CD4-positive, alpha-beta T cell treated with Interleukin-15 for 1 hour (primary cell): ENCODE measurements around the gene HARBI1.

Experiments used
- DNase-seq: peaks from one replicate; pipeline ENCODE4 v3.0.0-alpha.2; 2020

HARBI1 gene, protein sequence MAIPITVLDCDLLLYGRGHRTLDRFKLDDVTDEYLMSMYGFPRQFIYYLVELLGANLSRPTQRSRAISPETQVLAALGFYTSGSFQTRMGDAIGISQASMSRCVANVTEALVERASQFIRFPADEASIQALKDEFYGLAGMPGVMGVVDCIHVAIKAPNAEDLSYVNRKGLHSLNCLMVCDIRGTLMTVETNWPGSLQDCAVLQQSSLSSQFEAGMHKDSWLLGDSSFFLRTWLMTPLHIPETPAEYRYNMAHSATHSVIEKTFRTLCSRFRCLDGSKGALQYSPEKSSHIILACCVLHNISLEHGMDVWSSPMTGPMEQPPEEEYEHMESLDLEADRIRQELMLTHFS

DNA sequence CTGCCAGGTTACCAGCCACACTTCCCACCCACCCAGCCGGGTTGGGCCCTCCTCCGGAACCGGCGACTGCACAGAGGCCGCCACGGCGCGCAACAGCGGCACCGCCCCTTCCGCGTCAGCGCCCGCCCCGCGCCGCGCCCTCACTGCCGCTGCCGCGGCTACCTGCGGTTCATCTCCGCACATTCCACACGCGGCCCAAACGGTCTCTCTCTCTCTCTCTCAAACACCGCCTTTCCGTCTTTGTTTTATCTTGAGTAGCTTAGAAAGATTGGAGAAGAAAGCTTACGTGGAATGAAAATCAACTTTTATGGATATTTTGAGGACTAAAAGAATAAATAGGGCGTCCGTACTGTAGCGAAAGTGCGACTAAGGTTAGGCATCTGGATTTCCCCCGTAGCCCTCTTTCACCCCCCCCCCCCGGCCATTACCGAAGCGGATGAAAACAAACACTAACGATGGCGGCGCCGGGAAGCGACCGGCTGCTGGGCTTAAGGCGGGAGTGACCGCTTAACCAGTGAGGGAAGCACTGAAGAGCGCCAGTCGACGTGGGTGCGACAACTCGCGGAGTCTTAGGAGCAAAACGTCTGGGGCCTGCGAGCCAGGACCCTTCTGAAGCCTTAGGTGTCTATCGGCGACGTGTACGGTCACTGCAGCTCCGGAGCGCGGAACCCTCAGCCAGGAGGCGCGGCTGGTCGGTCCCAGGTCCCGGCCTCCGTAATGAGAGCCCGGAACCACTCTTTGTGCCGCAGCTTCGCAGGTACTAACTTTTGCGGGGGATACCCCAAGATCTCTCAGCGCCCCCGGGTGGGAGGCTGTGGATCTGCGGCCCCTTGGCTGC, at the start of gene HARBI1, which contains the start of gene ATG13:
HARBI1 (minus strand) TSS at position 94 of the 838 bp plus-strand sequence. CDS start 990 bp downstream, outside the sequence.
ATG13 (plus strand) TSS at position 420 of the 838 bp plus-strand sequence. CDS start 26,739 bp downstream, outside the sequence.
- DNase-seq: peak; percentile 92

DNA sequence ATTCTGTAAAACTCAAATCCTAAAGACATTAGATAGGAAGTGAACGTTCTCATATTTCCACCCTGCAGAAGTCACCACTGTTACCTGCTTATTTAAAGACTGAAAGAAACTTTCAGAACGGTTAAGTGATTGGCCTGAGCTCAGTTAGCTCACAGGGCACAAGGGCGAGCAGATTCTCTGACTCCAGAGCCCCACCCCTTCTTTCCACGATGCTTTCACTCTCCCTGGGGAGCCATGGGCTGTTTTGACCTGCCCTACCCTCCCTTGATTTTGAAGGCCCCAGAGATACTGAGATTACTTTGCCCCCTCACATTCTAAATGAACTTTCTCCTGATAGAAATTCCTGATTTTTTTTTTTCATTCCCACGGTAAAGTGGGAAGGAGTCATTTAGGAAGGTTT, 49.5 kb upstream of the HARBI1 start:
- DNase-seq: no peak

DNA sequence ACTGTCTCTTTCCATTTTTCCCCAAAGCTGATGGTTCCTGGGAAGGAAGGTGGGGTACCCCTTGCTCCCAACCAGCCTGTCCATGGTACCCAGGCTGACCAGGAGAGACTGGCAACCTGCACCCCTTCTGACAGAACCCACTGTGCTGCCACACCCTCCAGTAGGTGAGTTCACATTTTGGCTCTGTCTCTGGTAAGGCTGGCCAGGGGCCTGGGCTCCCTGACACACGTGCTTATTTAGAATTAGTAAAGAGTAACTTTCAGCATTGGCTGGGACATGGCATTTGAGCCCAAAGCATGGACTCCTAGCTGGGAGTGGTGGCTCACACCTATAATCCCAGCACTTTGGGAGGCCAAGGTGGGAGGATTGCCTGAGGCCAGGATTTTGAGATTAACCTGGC, 48.3 kb upstream of the HARBI1 start:
- DNase-seq: no peak

DNA sequence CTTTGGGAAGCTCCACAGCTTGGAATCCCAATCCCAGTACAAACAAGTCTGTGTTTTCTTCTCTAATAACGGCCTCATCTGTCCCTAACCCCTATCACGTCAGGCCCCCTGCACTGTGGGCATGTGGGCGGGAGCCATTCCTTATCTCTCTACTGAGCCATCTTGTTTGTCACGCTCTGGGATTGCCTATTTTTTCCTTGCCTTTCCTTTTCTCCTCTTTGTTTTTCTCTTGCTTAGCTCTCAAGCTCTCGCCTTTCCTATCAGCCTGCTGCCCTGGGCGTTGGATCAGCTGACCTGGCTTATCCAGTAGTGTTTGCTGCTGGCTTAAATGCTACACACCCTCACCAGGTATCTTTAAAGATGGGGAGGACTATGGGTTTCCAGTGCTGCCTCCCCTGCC, 47.6 kb upstream of the HARBI1 start:
- no peak for DNase-seq

DNA sequence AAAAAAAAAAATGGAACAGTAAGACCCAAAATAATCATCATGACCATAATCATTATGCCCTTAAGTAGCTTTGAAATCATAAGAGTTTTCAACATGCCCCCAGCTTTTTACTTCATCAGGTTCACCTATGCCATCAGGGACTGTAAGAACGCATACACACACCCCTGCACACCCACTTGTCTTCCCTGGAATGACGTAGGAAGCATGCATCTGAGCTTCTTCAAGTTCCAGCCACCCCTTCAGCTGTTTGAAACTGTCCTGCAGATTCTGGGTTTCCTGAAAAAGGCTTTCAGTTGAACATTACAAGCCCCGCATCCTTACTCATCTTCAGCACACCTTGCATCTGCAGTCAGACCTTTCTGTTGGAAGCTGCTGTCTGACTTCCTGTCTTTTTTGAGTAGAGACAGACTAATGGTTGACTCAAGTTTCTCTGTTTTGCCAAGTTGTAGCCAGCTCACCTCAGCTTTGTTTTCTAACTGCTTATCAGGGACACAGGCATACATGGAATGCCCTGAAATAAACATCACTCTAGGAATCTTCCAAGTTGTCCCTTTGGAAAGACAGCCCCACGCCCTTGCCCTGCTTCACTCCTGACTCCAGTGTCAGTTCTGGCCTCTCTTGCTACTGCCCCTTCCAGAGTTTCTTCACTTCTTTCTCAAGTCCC, 46.4 kb upstream of the HARBI1 start:
- no peak for DNase-seq

DNA sequence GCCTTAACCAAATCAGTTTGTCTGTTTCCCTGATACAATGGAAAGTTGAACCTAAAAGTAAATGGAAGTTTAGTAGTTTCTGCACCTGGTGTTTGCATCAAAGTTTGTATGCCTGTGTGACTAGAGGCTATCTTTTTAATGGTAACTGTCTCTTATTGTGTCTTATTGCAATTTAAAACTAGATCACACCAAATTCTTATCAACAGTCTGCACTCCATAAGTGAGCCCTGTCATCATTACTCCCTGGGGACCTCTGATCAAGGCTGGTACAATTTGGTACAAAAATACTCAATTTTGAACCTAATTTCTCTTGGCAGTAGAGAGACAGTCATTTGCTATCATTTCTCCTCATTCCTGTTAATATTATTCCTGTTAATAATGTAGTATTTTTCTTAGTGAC, 45.3 kb upstream of the HARBI1 start:
- DNase-seq: no peak

DNA sequence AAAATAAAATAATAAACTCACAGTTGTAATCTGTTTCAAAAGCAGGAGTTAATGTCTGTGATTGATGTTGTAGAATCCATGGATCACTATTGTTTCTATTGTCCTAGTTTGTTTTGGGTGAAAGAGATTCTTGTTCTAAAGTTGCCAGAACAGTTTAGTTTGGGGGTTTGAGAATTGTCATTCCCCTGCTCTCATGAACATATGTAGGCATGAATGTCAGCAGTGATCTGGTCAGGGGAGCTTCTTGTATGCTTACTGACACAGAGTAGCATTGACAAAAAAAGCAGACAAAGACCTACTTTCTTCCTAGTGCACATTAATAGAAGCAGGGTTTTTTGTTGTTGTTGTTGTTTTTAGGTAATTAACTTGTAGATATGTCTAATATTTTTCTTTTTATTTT, 44.8 kb upstream of the HARBI1 start:
- DNase-seq: no peak

DNA sequence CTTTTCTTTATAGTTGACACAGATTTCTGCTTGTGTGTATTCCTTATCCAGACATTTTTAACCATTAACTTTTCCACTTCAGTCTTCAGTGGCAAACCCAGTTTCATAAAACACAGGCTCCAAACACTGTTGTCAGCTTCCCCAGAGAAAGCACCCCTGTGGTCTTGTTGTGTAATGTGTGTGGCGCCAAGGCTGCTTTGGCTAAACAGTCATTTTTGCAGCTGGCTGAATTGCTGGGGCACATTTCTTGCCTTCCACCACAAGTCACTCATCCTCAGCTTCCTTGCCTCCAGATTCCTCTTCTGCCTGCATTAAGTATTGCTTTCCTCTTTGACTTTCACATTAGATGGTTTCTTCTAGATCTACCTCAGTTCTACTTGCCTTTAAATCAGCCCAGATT, 42.9 kb upstream of the HARBI1 start:
- DNase-seq: no peak

DNA sequence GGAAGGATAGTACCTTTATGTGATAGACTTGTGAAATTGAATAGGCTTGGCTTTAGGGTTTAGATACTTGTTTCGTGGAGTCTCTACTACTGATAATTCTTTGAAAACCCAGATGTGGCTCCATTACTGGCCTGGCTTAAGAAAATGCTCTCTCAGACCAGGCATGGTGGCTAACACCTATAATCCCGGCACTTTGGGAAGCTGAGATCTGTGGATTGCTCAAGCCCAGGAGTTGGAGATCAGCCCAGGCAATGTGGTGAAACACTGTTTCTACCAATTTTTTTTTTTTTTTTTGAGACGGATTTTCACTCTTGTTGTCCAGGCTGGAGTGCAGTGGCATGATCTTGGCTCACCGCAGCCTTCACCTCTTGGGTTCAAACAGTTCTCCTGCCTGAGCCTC, 41.2 kb upstream of the HARBI1 start:
- no peak for DNase-seq

DNA sequence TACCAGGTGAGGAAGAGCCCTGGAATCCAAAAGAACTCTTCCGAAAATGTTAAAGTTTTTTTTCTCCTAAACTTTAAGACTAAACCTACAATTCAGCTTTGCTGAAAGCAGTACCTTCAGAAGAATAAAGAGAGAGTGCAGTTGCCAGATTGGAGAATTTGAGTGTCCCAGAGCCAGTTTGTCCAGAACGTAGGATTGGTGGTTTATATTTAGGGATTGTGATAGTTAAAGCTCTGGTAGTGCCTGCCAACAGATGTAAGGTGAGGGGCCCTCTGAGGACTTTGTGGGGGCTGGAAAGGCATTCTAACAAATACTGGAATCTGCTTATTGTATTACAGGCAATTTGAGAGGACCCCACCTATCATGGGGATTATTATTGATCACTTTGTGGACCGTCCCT, 40.2 kb upstream of the HARBI1 start:
- DNase-seq: no peak

DNA sequence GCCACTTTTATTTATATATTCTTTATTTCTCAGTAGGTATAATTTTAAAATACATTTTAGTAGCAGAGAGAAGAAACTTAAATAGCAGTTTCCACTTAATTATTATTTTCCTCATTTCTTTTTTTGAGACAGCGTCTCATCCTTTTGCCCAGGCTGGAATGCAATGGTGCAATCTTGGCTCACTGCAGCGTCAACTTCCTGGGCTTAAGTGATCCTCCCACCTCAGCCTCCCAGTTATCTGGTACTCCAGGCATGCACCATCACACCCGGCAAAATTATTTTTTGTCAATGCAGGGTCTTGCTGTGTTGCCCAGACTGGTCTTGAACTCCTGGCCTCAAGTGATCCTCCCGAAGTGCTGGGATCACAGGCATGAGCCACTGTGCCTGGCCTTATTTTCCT, 38.6 kb upstream of the HARBI1 start:
- no peak for DNase-seq

DNA sequence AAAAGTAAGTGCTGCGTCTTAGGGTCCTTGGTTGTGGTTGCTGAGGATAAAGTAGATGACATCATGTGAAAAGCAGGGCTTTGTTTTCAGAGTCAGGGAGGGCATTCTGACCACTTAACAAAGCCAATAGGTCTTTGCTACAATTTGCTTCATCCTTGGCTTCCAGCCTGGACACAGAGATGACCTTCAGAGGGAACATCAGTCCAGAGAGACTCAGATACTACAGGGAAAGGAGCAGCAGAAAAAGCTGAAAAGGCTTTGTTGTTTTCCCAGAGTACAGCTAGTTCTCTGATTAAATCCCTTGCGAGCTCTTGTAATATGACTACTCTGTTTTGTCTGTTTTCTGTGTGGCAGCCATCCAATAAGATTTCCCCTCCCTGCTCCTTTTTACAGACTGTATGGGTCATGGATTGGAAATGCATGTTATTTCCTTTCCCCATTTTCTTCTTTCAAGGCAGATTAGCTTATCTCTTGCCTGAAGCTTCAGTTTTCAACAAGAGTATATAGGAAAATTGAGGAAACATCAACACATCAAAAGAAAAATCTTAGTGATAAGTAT, 32.2 kb upstream of the HARBI1 start:
- no peak for DNase-seq

DNA sequence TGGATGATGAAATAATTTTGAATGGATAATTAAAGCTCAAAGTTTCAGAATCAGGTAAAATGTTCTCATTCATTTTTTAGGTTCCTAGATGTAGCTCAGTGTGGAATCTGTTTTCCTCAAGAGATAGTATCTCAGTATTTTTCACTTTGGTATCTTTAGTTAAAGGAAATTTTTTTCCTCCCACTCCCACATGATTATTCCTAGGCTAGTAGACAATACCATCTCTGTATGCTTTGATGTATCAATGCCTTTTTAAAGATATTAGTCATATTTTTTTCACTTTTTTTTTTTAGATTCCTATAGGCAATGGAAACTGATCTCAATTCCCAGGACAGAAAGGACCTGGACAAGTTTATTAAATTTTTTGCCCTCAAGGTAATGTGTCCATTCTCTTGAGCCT, 27.0 kb upstream of the HARBI1 start:
- no peak for DNase-seq

DNA sequence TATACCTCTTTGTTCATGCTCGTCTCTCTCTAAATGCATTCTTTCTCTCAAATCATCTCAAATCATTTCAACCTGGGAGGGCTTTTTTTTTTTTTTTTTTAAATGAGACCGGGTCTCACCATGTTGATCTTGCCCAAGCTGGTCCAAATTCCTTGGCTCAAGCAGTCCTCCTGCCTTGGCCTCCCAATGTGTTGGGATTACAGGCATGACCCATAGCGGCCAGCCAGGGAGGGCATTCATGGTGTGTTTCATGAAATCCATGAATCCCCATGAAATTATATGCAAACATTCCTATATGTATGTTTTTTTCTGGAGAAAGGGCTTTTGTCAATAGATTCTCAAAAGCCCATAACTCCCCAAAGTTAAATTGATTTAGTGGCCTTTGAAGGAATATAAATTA, 26.5 kb upstream of the HARBI1 start:
- no peak for DNase-seq

DNA sequence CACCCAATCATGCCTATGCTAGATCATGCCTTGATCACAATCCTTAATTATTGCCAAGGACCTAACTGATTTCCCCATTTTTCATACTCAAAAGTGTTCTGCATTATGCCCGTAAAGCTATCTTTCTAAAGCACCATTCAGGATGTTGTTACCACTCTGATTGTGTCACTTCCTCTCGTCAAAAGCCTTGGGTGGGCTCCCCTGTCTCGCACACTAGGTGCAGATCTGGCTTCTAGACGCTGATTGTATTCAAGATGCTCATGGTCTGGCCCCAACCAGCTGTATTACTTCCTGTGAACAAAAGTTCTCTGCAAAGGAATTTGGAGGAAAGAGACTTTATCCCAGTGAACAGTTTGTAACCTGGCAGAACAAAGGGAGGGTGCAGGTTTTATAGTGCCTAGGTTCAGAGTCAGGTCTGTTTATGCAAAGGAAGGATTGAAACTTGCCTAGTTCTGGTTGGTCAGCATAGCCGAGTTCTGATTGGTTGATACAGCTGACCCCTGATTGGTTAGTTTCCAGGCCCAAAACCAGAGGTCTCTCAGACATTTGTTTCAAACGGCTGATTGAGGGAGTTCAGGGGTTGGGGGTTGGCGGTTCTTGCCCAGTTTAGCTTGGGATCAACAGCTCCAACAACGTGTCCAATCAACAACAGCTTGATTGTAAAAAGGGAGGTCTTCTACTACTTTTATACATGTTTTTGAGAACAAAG, 25.8 kb upstream of the HARBI1 start:
- no peak for DNase-seq

DNA sequence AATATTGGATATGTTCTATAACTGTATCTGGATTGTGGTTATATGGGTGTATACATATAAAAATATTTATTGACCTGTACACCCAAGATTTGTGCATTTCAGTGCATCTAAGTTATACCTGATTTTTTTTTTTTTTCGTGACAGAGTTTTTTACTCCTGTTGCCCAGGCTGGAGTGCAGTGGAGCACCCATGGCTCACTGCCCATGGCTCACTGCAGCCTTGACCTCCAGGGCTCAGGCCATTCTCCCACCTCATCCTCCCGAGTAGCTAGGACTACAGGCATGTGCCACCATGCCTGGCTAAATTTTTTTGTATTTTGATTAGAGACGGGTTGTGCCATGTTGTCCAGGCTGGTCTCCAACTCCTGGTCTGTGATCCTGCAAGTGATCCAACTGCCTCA, 24.6 kb upstream of the HARBI1 start:
- no peak for DNase-seq

DNA sequence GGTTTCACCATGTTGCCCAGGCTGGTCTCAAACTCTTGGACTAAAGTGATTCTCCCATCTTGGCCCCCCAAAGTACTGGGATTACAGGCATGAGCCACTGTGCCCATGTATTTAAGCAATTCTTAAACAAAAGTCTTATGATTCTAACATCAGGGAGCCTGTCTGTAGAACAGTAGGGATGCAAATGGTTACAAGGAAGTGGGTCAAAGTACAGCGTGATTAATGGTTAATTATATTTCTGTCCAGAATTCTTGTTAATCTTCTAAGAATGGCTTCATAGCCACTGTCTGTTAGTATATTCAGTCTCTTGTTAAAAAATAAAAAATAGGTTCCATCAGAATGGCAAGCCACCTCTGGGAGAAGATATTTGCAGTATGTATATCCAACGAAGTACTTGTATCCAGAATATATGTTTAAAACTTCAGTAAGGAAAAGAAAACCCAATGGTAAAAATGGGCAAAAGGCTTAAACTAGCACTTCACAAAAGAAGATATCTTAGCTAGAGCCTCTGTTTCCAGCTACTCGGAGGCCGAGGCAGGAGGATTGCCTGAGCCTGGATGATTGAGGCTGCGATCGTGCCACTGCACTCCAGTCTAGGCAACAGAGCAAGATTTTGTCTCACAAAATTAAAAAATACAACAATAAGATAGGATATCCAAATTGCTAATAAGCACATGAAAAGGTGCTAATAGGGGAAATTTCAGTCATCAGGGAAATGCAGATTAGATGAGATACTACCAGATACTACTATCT, 23.2 kb upstream of the HARBI1 start:
- DNase-seq: no peak

DNA sequence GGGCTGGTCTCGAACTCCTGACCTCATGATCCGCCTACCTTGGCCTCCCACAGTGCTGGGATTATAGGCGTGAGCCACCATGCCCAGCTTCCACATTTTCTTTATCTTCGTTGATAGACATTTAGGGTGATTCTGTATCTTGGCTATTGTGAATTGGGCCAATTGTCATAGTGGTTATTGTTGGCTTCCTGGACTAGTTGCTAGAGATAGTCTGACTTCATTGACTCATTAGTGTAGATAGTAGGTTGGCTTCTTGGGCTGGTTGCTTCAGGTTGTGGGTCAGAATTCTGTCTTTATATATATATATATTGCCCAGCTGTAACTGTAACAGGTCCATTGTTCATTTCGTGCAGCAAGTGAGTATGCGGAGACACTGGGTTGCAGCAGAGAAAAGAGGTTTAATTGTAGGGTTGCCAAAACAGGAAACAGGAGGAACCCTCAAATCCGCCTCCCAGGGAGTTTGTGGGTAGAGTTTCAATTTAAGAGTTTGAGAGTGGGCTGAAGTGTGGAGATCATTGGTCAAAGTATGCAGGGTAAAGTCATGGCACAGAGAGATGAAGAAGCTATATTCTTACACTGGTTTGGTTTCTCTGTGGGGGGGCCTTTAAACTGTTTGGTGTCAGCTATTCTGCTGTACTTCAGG, 22.3 kb upstream of the HARBI1 start:
- no peak for DNase-seq

DNA sequence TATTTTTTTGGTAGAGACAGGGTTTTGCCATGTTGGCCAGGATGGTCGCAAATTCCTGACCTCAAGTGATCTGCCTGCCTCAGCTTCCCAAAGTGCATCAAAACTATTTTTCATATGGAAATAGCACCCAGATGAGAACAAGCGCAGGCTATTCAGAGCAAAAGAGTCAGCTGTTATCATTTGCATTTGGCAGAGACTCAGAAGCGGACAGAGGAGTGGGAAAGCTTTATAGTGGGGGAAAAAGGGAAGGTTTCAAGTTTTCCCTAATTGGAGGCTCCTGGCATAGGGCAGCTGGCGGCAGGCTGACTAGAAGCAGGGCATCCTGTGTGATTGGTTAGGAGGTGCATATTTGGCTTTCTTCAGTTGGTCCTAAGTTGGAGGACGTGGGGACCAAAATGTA, 20.5 kb upstream of the HARBI1 start:
- DNase-seq: no peak

DNA sequence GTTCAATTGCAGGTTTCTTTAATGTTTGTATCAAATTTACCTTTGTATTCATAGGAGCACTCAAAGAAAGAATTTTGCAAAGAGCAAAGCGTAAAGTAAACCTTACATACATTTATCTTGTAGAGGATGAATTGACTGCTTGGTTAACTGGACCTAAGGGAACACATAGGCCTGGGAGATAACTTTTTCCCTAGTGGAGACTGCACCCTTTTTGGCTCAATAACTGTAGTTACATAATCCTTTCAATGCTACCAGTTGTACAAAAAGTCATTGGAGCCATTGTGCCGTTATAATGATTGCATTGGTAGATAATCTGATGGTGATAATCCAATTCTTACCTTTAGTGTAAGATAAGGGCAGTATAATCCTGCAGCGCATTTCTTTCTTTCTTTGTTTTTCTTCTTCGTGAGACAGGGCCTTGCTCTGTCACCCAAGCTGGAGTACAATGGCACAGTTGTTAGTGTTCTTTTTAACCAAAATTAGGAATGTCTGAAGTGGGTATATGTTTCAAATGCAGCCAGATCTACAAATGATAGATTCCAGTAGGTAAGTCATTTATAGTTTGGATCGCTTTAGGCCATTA, 18.6 kb upstream of the HARBI1 start:
- DNase-seq: no peak
